AG10803 (cell line): Measurements from ENCODE around the gene WDFY1.

Experiments
- DNase-seq: peaks from one replicate; pipeline ENCODE4 v3.0.0; 2010; ENCODE audit warnings: low read depth
- H3K4me3 ChIP-seq: 2 replicates; pipeline ENCODE4 v1.5.1; 2011; ENCODE audit warnings: mild to moderate bottlenecking, low read length, control low read depth
- TF ChIP-seq, protein P1 (sequence below): conservative IDR thresholded peaks from 2 replicates; pipeline ENCODE4 v1.5.1; 2011; ENCODE audit warnings: mild to moderate bottlenecking, low read length, control low read depth, inconsistent platforms

The WDFY1 gene

DNA sequence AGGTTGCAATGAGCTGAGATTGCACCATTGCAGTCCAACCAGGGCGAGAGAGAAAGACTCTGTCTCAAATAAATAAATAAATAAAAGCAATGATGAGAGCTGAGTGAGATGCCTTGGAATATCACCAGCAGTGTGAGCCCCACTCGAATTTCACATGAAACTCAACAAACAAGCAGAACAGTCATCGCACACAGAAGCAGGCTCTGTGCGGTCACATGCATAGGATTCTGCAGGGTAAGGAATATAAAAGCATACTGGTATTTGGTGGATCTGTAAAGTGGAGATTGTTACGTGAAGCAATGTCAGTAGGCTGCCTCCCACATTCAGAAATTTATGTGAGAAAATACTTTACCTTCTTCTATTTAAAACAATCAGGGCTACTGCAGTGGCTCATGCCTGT lies 89.7 kb downstream of the WDFY1 start:
- no peak for DNase-seq
- TF ChIP-seq, protein P1, sequence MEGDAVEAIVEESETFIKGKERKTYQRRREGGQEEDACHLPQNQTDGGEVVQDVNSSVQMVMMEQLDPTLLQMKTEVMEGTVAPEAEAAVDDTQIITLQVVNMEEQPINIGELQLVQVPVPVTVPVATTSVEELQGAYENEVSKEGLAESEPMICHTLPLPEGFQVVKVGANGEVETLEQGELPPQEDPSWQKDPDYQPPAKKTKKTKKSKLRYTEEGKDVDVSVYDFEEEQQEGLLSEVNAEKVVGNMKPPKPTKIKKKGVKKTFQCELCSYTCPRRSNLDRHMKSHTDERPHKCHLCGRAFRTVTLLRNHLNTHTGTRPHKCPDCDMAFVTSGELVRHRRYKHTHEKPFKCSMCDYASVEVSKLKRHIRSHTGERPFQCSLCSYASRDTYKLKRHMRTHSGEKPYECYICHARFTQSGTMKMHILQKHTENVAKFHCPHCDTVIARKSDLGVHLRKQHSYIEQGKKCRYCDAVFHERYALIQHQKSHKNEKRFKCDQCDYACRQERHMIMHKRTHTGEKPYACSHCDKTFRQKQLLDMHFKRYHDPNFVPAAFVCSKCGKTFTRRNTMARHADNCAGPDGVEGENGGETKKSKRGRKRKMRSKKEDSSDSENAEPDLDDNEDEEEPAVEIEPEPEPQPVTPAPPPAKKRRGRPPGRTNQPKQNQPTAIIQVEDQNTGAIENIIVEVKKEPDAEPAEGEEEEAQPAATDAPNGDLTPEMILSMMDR = no peak

GRCh38 chr2:223854741-223855140 lies 90.4 kb downstream of the WDFY1 start:
- DNase-seq = no peak
- TF ChIP-seq, protein P1 = no peak
- no peak overlapping the region for H3K4me3 ChIP-seq

More for the DNA sequence above, 89.7 kb downstream of the WDFY1 start:
- no peak overlapping the region for H3K4me3 ChIP-seq

GRCh38 chr2:223853425-223853837 lies 91.7 kb downstream of the WDFY1 start:
- no peak for DNase-seq
- H3K4me3 ChIP-seq = no peak overlapping the region
- TF ChIP-seq, protein P1 = no peak

DNA sequence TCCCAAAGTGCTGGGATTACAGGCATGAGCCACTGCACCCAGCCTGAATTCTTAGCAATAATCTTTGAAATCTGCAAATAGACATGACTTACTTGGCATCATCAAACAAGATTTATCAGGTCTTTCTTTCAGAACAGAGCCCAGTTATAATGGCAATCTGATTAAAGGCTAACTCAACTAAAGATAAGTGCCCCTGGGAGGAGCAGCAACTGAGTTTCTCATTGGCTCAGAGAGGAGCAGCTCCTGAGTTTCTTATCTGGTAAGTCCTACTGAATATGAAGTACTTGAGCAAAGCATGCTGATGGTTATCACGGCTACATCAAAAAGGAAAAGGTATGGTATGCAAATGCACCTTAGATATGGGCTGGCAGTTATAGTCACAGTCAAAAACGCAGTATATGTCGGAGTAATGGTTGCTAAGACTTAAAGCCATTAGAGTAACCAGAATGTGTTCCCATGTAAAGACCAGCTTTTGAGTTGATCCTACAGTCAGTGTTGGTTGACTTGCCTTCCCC lies 92.8 kb downstream of the WDFY1 start:
- TF ChIP-seq, protein P1 = no peak
- DNase-seq = no peak

GRCh38 chr2:223847410-223847809 lies 97.7 kb downstream of the WDFY1 start:
- DNase-seq = no peak
- TF ChIP-seq, protein P1 = no peak
- no peak overlapping the region for H3K4me3 ChIP-seq

More for the DNA sequence above, 92.8 kb downstream of the WDFY1 start:
- no peak overlapping the region for H3K4me3 ChIP-seq

DNA sequence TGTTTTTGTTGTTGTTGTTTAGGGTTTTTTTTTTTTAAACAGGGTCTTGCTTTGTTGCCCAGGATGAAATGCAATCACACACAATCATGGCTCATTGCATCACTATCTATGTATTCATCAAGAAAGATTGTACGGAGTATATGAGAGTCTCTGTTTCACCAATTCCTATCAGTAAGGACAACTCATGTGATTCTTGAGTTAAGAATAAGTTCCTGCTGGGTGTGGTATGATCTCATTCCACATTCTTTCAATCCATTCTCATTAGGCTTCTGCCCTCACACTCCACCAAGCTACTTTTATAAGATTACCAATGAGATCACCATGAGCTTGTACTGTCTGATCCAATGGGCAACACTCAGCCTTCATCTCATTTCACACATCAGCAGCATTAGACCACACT lies 98.6 kb downstream of the WDFY1 start:
- no peak overlapping the region for H3K4me3 ChIP-seq
- TF ChIP-seq, protein P1 = no peak
- peak; percentile 76 for DNase-seq

DNA sequence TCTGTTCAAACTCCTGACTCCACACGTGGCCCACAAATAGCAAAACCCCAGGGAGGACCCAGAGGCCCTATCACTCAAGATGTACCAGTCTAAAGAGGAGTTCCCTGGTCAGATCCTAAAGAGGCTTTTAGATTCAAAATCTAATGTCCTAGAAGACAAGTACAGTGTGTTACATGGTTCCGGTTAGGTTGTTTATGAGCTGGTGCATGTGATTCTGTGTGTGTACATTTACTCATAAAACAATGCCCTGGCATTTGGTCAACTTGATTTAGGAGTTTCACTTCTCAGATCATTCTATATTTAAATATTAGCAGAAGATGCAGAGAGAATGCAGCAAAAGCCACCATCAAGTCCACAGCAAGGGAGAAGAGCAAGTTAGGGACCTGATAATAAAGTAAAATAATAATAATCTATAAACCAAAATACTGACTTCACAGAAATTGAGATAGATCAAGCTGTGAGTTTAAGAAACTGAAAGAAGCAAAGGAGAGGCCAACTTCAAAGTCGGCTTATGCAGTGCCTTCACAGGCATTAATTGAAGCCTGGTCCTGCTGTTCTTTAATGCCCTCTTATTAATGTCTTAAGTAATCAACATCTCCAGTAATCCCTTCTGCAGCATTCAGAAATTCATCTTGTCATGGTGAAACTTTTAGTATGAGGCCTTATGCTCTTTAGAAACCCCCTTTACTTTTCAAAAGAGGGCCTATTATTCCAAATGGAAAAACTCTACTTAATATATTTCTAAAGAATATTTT lies 103.5 kb downstream of the WDFY1 start:
- H3K4me3 ChIP-seq = no peak overlapping the region
- no peak for DNase-seq
- TF ChIP-seq, protein P1 = no peak
